Mesenchymal stem cell (in vitro differentiated cells and primary cell): ENCODE measurements around the gene ATP8B1.

Experiments used
- DNase-seq: peaks from one replicate; pipeline ENCODE4 v3.0.0-alpha.2; 2013
- H2AFZ ChIP-seq: one replicate; pipeline ENCODE4 v1.6.1; 2013; ENCODE audit warnings: low read depth, mild to moderate bottlenecking, control low read depth, inconsistent platforms, low read length, moderate library complexity
- H2AK5ac ChIP-seq: 2 replicates; pipeline ENCODE4 v1.6.1; 2013; ENCODE audit warnings: low read length, moderate library complexity, mild to moderate bottlenecking, inconsistent platforms; ENCODE audit not compliant: severe bottlenecking
- H2BK120ac ChIP-seq: one replicate; pipeline ENCODE4 v1.6.1; 2013; ENCODE audit warnings: low read depth, mild to moderate bottlenecking, inconsistent platforms, low read length, moderate library complexity
- H2BK12ac ChIP-seq, 2 experiments: one replicate each; pipeline ENCODE4 v1.6.1; 2013; ENCODE audit warnings: inconsistent platforms in 2 of 2, low read length in 2 of 2, mild to moderate bottlenecking in 2 of 2, moderate library complexity in 2 of 2, control low read depth in 1 of 2
- H2BK15ac ChIP-seq: one replicate; pipeline ENCODE4 v1.6.1; 2013; ENCODE audit warnings: mild to moderate bottlenecking, low read depth, inconsistent platforms; ENCODE audit not compliant: poor library complexity, severe bottlenecking
- H2BK5ac ChIP-seq: 2 replicates; pipeline ENCODE4 v1.6.1; 2013; ENCODE audit warnings: low read depth, mild to moderate bottlenecking, low read length, control low read depth, inconsistent platforms; ENCODE audit not compliant: poor library complexity, severe bottlenecking
- H3K14ac ChIP-seq, 2 experiments: one replicate each; pipeline ENCODE4 v1.6.1; 2013; ENCODE audit warnings: inconsistent platforms in 2 of 2, low read length in 2 of 2, control low read depth in 1 of 2, mild to moderate bottlenecking in 1 of 2, moderate library complexity in 1 of 2
- H3K18ac ChIP-seq, 2 experiments: one replicate each; pipeline ENCODE4 v1.6.1; 2013; ENCODE audit warnings: inconsistent platforms in 2 of 2, low read length in 2 of 2, control low read depth in 1 of 2, low read depth in 1 of 2, mild to moderate bottlenecking in 1 of 2
- H3K23ac ChIP-seq, 2 experiments: one replicate each; pipeline ENCODE4 v1.6.1; 2013; ENCODE audit warnings: inconsistent platforms in 2 of 2, low read length in 2 of 2, mild to moderate bottlenecking in 2 of 2, moderate library complexity in 2 of 2, control low read depth in 1 of 2
- H3K27ac ChIP-seq: 2 replicates; pipeline ENCODE4 v1.5.1; 2013; ENCODE audit warnings: mild to moderate bottlenecking, moderate library complexity, low read length, control low read depth, inconsistent platforms; ENCODE audit not compliant: poor library complexity, severe bottlenecking
- H3K27me3 ChIP-seq, 2 experiments: 2 replicates each; pipeline versions ENCODE4 v1.6.1 to v1.7.0; 2013; ENCODE audit warnings: low read length in 2 of 2, mild to moderate bottlenecking in 2 of 2, moderate library complexity in 2 of 2, control low read depth in 1 of 2, inconsistent platforms in 1 of 2; ENCODE audit not compliant: control insufficient read depth in 1 of 2, insufficient read depth in 1 of 2
- H3K36me3 ChIP-seq, 2 experiments: 2 replicates each; pipeline versions ENCODE4 v1.6.1 to v1.7.0; 2013; ENCODE audit warnings: low read length in 2 of 2, control low read depth in 1 of 2, inconsistent platforms in 1 of 2, low read depth in 1 of 2, mild to moderate bottlenecking in 1 of 2; ENCODE audit not compliant: insufficient read depth in 2 of 2, control insufficient read depth in 1 of 2
- H3K4ac ChIP-seq, 2 experiments: one replicate each; pipeline ENCODE4 v1.6.1; 2013; ENCODE audit warnings: inconsistent platforms in 2 of 2, low read length in 2 of 2, mild to moderate bottlenecking in 2 of 2, moderate library complexity in 2 of 2, control low read depth in 1 of 2, low read depth in 1 of 2
- H3K4me1 ChIP-seq: 2 replicates; pipeline ENCODE4 v1.6.1; 2013; ENCODE audit warnings: low read depth, low read length, control low read depth; ENCODE audit not compliant: control insufficient read depth, insufficient read depth
- H3K4me2 ChIP-seq: 2 replicates; pipeline ENCODE4 v1.6.1; 2013; ENCODE audit warnings: low read length, mild to moderate bottlenecking, inconsistent platforms; ENCODE audit not compliant: poor library complexity, severe bottlenecking
- H3K4me3 ChIP-seq, 2 experiments: 2 replicates each; pipeline versions ENCODE4 v1.5.1 to v1.7.0; 2013; ENCODE audit warnings: low read length in 2 of 2, mild to moderate bottlenecking in 2 of 2, control low read depth in 1 of 2, low read depth in 1 of 2; ENCODE audit not compliant: insufficient read depth in 1 of 2
- H3K79me1 ChIP-seq: replicated peaks from 2 replicates; pipeline ENCODE4 v1.6.1; 2013; ENCODE audit warnings: mild to moderate bottlenecking, control low read depth, low read length, inconsistent platforms; ENCODE audit not compliant: poor library complexity, severe bottlenecking
- H3K9ac ChIP-seq: 2 replicates; pipeline ENCODE4 v1.7.0; 2013; ENCODE audit warnings: mild to moderate bottlenecking, low read length, moderate library complexity
- H3K9me3 ChIP-seq: 2 replicates; pipeline ENCODE4 v1.7.0; 2013; ENCODE audit warnings: mild to moderate bottlenecking, low read length; ENCODE audit not compliant: control insufficient read depth
- H4K8ac ChIP-seq: one replicate; pipeline ENCODE4 v1.6.1; 2013; ENCODE audit warnings: inconsistent platforms, mild to moderate bottlenecking, low read length, moderate library complexity
- H4K91ac ChIP-seq: one replicate; pipeline ENCODE4 v1.6.1; 2013; ENCODE audit warnings: mild to moderate bottlenecking, low read length, inconsistent platforms
- WGBS: methylation state at CpG from one replicate; pipeline ENCODE4 v1.1.7; 2013; ENCODE audit warnings: mixed read lengths; 5-methylcytosine and 5-hydroxymethylcytosine counted together

Gene ATP8B1

DNA sequence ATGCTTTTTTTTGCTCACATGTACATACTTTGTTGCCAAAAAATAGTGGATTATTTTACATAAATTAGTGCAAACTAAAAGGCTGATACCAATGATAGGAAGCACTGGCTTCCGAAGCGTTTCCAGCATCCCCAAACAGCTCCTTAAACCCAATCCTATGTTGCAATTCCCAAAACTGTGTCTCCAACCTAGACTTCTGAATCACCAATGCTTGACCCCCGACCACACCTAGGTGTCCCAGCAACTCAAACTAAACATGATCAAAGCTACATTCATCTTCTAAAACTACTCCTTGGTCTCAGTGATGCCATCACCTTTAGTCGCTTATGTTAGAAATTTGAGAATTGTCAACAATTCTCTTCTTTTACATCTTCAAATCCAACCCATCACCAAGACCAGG lies 13.4 kb downstream of the ATP8B1 start:
- WGBS = 89% methylated on average over 4 of the region's 4 CpGs
- H3K18ac ChIP-seq = peak overlapping the region; percentile 77 to 78
- no peak overlapping the region for H3K23ac ChIP-seq

DNA sequence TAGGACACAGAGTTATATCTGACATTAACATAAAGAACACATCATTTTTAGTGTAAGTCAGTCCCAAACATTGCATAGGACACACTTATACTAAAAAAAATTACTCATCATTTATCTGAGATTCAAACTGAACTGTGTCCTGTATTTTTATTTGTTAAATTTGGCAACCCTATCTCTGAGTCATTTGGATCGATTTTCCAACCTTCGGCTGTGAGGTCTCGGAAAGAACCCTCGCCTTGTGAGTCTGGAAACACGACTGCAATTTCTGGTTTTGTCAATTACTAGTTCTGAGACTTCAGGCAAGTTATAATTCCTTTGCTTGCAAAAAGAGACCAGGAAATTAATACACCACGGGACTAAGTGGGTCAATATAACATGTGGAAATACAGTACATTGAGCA lies 14.0 kb downstream of the ATP8B1 start:
- Histone ChIP-seq H3K27ac (peak overlapping the region; percentile 56), H3K9ac (peak overlapping the region; percentile 92), H3K18ac (peak overlapping the region in 1 of 2 experiments; percentile 77), H3K27me3 (no peaks in the 10 kb centered on the region), H2BK5ac (no peak overlapping the region), H3K4me1 (peaks cover 20% of the 10 kb centered on the region), H3K23ac (no peak overlapping the region), H3K36me3 (peaks cover 0 to 6% of the 10 kb centered on the region in 2 experiments), H2BK15ac (no peak overlapping the region), H3K4me3 (peak overlapping the region in 1 of 2 experiments; percentile 65), H2AK5ac (no peak overlapping the region), H2BK120ac (no peak overlapping the region), H4K91ac (no peak overlapping the region), H3K4ac (no peak overlapping the region), H3K14ac (no peak overlapping the region), H4K8ac (no peak overlapping the region), H3K9me3 (no peaks in the 10 kb centered on the region), H2BK12ac (peak overlapping the region in 1 of 2 experiments; percentile 80), H2AFZ (no peak overlapping the region), H3K4me2 (no peak overlapping the region), H3K79me1 (peaks cover 16% of the 10 kb centered on the region)
- 24% methylated on average over 6 of the region's 6 CpGs for whole genome bisulfite sequencing
- peak; percentile 62 for DNase-seq

More for the DNA sequence above, 13.4 kb downstream of the ATP8B1 start:
- H3K4me2 ChIP-seq = no peak overlapping the region
- H2BK120ac ChIP-seq = peak overlapping the region; percentile 27
- H3K9ac ChIP-seq = peak overlapping the region; percentile 92
- no peak overlapping the region for H4K8ac ChIP-seq
- H3K4me3 ChIP-seq = peak overlapping the region in 1 of 2 experiments; percentile 65
- no peak overlapping the region for H4K91ac ChIP-seq
- H2BK15ac ChIP-seq = no peak overlapping the region
- peak overlapping the region; percentile 80 to 98 for H2BK12ac ChIP-seq
- H3K27ac ChIP-seq = peak overlapping the region; percentile 56
- H2AK5ac ChIP-seq = peak overlapping the region; percentile 84
- H3K4me1 ChIP-seq = peaks cover 17% of the 10 kb centered on the region
- H3K79me1 ChIP-seq = peaks cover 18% of the 10 kb centered on the region
- no peak overlapping the region for H2AFZ ChIP-seq
- H3K36me3 ChIP-seq = peaks cover under 1 to 6% of the 10 kb centered on the region in 2 experiments
- H3K4ac ChIP-seq = peak overlapping the region in 1 of 2 experiments; percentile 96
- DNase-seq = no peak
- no peak overlapping the region for H2BK5ac ChIP-seq
- peak overlapping the region in 1 of 2 experiments; percentile 71 for H3K14ac ChIP-seq
- H3K27me3 ChIP-seq = no peaks in the 10 kb centered on the region
- H3K9me3 ChIP-seq = no peaks in the 10 kb centered on the region

DNA sequence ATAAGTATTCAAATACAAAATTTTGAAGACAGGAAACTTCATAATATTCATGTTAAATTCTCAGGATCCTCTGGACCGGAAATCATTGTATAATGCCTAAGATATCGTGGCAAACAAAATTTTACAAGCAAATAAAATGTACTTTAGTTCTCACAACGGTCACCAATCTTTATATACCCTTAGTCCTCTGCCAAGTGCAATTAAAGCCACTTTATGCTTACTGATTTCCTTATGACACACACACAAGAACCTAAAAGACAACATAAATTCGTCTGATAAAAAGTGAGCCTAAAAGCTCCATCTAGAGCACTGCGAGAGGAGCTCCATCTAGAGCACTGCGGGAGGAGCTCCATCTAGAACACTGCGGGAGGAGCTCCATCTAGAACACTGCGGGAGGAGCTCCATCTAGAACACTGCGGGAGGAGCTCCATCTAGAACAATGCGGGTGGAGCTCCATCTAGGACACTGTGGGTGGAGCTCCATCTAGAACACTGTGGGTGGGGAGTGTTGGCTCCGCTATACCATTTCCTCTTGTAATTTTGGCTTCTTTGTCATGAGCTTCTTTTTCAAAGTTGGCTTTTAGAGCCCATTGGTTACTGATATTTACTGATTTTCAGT lies 15.9 kb downstream of the ATP8B1 start:
- Histone ChIP-seq H2BK120ac (no peak overlapping the region), H3K4me1 (peaks cover 13% of the 10 kb centered on the region), H3K27ac (no peak overlapping the region), H3K9ac (no peak overlapping the region), H2BK12ac (no peak overlapping the region), H3K4me3 (no peak overlapping the region), H3K4ac (no peak overlapping the region), H4K91ac (no peak overlapping the region), H2AFZ (no peak overlapping the region), H2AK5ac (no peak overlapping the region), H2BK15ac (no peak overlapping the region), H2BK5ac (no peak overlapping the region), H4K8ac (no peak overlapping the region), H3K36me3 (peaks cover 0 to 6% of the 10 kb centered on the region in 2 experiments), H3K79me1 (peaks cover 8% of the 10 kb centered on the region), H3K27me3 (no peaks in the 10 kb centered on the region), H3K23ac (no peak overlapping the region), H3K9me3 (no peaks in the 10 kb centered on the region), H3K18ac (peak overlapping the region in 1 of 2 experiments; percentile 2), H3K14ac (no peak overlapping the region), H3K4me2 (no peak overlapping the region)
- DNase-seq = no peak
- 95% methylated on average over 10 of the region's 11 CpGs for WGBS

DNA sequence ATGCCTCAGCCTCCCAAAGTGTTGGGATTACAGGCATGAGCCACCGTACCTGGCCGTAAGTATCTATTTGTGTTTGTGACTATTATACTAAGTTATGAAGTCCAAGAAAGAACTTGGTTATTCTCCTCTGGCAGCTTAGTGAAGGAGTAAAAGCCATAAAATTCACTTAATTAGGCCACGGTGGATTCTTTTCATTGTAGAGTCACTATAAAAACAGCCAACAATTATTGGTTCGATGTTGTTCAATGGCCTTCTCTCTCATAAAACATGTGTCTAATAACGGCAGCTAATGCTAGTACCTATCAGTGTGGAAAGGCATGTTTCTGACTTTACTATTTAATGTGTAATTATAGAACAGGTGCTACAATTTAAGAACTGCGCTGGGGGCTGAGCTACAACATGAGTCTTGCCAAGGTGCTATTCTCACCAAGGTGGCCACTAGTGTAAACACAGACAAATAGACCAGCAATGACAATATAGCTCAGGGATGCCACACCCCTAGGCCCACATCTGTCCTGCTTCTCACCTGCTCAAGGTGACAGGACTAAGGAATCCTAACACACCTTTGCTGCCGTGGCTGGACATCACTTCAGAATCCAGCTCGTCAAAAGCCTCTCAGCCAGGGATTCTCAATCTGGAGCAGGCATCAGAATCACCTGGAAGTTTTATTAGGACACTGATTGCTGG lies 17.2 kb downstream of the ATP8B1 start:
- Histone ChIP-seq H3K27me3 (no peaks in the 10 kb centered on the region), H3K36me3 (peaks cover 0 to 6% of the 10 kb centered on the region in 2 experiments), H3K4me1 (peaks cover 18% of the 10 kb centered on the region), H3K14ac (no peak overlapping the region), H2BK5ac (no peak overlapping the region), H3K4ac (peak overlapping the region; percentile 7 to 25), H3K4me2 (no peak overlapping the region), H2BK120ac (no peak overlapping the region), H2BK15ac (no peak overlapping the region), H2BK12ac (peak overlapping the region in 1 of 2 experiments; percentile 46), H3K9ac (no peak overlapping the region), H4K8ac (no peak overlapping the region), H2AK5ac (peak overlapping the region; percentile 96), H3K23ac (no peak overlapping the region), H4K91ac (peak overlapping the region; percentile 66), H3K18ac (peak overlapping the region in 1 of 2 experiments; percentile 57), H3K79me1 (peaks cover 6% of the 10 kb centered on the region), H3K9me3 (no peaks in the 10 kb centered on the region), H3K27ac (no peak overlapping the region), H2AFZ (no peak overlapping the region), H3K4me3 (no peak overlapping the region)
- WGBS = over 99% methylated on average over 8 of the region's 8 CpGs
- DNase-seq = no peak
